Esophagus muscularis mucosa (tissue), 3 donors: ENCODE data around the gene ADAMTSL5.

Source experiments
- CTCF ChIP-seq, 3 experiments: fragments of 200-600 bp in 2 of 3; fragments of 450-650 bp in 1 of 3; sonication (generic) in 2 of 3; IDR thresholded peaks; one replicate each; pipeline ENCODE4 v1.5.1; 2017 to 2019; ENCODE audit warnings: antibody characterized with exemption in 3 of 3, mild to moderate bottlenecking in 2 of 3, moderate library complexity in 1 of 3
- POLR2A ChIP-seq: fragments of 450-650 bp; IDR thresholded peaks from one replicate; pipeline ENCODE4 v1.6.1; 2017; ENCODE audit warnings: antibody characterized with exemption, moderate library complexity, mild to moderate bottlenecking, low read depth
- POLR2AphosphoS5 ChIP-seq, 2 donors: sonication (generic); formaldehyde crosslinking; IDR thresholded peaks; one replicate each; pipeline ENCODE4 v1.6.1; 2017; ENCODE audit warnings: antibody characterized with exemption in 2 of 2

GRCh38 chr19:1540365-1540925 lies 27.6 kb upstream of the ADAMTSL5 start:
- TF ChIP-seq CTCF (IDR thresholded peaks at IDR 0.05) (no peak), POLR2A (no peak), POLR2AphosphoS5 (IDR thresholded peaks at IDR 0.05) (no peak)
